Colonic mucosa (tissue), 4 donors: ENCODE data around the gene ZFYVE9. TPM values are rescaled to one million over a fixed set of nuclear protein-coding genes. Genes with fewer than 3 reads are reported as not detected.

Source experiments
- DNase-seq: peaks from one replicate; pipeline ENCODE4 v3.0.0-alpha.2; 2020
- H3K27ac ChIP-seq: fragments of 200-600 bp; one replicate; pipeline ENCODE4 v1.8.0; 2021
- H3K27me3 ChIP-seq: fragments of 200-600 bp; one replicate; pipeline ENCODE4 v1.8.0; 2021
- H3K36me3 ChIP-seq: fragments of 200-600 bp; one replicate; pipeline ENCODE4 v1.8.0; 2021
- H3K4me1 ChIP-seq: fragments of 200-600 bp; one replicate; pipeline ENCODE4 v1.8.0; 2021; ENCODE audit warnings: mild to moderate bottlenecking
- H3K4me3 ChIP-seq: fragments of 200-600 bp; one replicate; pipeline ENCODE4 v1.8.0; 2021
- H3K9ac ChIP-seq, 2 donors: one replicate each; pipeline ENCODE4 v1.7.0; 2013; ENCODE audit warnings: control low read depth in 2 of 2, low read depth in 2 of 2, low read length in 2 of 2
- H3K9me3 ChIP-seq: fragments of 200-600 bp; one replicate; pipeline ENCODE4 v1.8.0; 2021
- CTCF ChIP-seq: fragments of 200-600 bp; IDR thresholded peaks from one replicate; pipeline ENCODE4 v1.8.0; 2022; ENCODE audit warnings: antibody characterized with exemption, mild to moderate bottlenecking
- intact Hi-C: fragments of 100-400 bp; cut with DNase I; formaldehyde crosslinking; loops from one replicate; pipeline ENCODE4 v1.14.1; 2022
- total RNA-seq, 2 donors: library from RNA; stranded (reverse); fragmentation: NEBNext Ultra II Directional in 1 of 2; extraction: Animal tissue kit (Norgen Biotek cat#: 25700) in 1 of 2; gene quantifications; one replicate each; pipeline ENCODE4 v1.2.1, GENCODE V29; 2021
- donor health status: healthy.
- donor health status: DM: no; HTN: no; CAD: no.
- donor health status: DM: no; HTN: no; CAD: no.

ZFYVE9 gene
- total RNA-seq, 2 donors from 2014 or later, result 13.1 to 18.9 TPM

- Histone ChIP-seq H3K9me3 (no peaks in the 10 kb centered on the region), H3K4me3 (no peak overlapping the region), H3K4me1 (no peaks in the 10 kb centered on the region), H3K9ac (no peak overlapping the region), H3K27ac (no peak overlapping the region), H3K36me3 (no peaks in the 10 kb centered on the region), H3K27me3 (no peaks in the 10 kb centered on the region)
- no peak for TF ChIP-seq CTCF
- no peak for DNase-seq
- intact Hi-C loops, result no loop called here
Measured at GRCh38 chr1:52190500-52191252, 48.8 kb downstream of the ZFYVE9 start.

- Histone ChIP-seq H3K36me3 (no peaks in the 10 kb centered on the region), H3K27me3 (no peaks in the 10 kb centered on the region), H3K27ac (no peak overlapping the region), H3K9ac (no peak overlapping the region), H3K9me3 (no peaks in the 10 kb centered on the region), H3K4me3 (no peak overlapping the region), H3K4me1 (no peaks in the 10 kb centered on the region)
- no peak for DNase-seq
- intact Hi-C loops, result no loop called here
- no peak for TF ChIP-seq CTCF
Measured at GRCh38 chr1:52191395-52191965, 49.6 kb downstream of the ZFYVE9 start.

- TF ChIP-seq CTCF, result no peak
- no peak overlapping the region for H3K4me3 ChIP-seq
- no peaks in the 10 kb centered on the region for H3K4me1 ChIP-seq
- intact Hi-C loops, result no loop called here
- no peaks in the 10 kb centered on the region for H3K27me3 ChIP-seq
- no peak for DNase-seq
- H3K9me3 ChIP-seq, result no peaks in the 10 kb centered on the region
- H3K9ac ChIP-seq, result no peak overlapping the region
- no peaks in the 10 kb centered on the region for H3K36me3 ChIP-seq
- no peak overlapping the region for H3K27ac ChIP-seq
Measured at GRCh38 chr1:52192024-52192423, 50.1 kb downstream of the ZFYVE9 start.

- Histone ChIP-seq H3K27ac (no peak overlapping the region), H3K27me3 (no peaks in the 10 kb centered on the region), H3K36me3 (no peaks in the 10 kb centered on the region), H3K4me3 (no peak overlapping the region), H3K9me3 (no peaks in the 10 kb centered on the region), H3K9ac (no peak overlapping the region), H3K4me1 (no peaks in the 10 kb centered on the region)
- intact Hi-C loops, result no loop called here
- no peak for TF ChIP-seq CTCF
- DNase-seq, result no peak
Measured at GRCh38 chr1:52192436-52192835, 50.5 kb downstream of the ZFYVE9 start.

- H3K27ac ChIP-seq, result no peak overlapping the region
- H3K9me3 ChIP-seq, result no peaks in the 10 kb centered on the region
- no peaks in the 10 kb centered on the region for H3K27me3 ChIP-seq
- no peak for DNase-seq
- H3K4me3 ChIP-seq, result no peak overlapping the region
- no peak overlapping the region for H3K9ac ChIP-seq
- TF ChIP-seq CTCF, result no peak
- H3K36me3 ChIP-seq, result no peaks in the 10 kb centered on the region
- no peaks in the 10 kb centered on the region for H3K4me1 ChIP-seq
- intact Hi-C loops, result no loop called here
Measured at GRCh38 chr1:52193985-52194384, 52.1 kb downstream of the ZFYVE9 start.
